ENCODE results near the gene KDM7A.

DNA sequence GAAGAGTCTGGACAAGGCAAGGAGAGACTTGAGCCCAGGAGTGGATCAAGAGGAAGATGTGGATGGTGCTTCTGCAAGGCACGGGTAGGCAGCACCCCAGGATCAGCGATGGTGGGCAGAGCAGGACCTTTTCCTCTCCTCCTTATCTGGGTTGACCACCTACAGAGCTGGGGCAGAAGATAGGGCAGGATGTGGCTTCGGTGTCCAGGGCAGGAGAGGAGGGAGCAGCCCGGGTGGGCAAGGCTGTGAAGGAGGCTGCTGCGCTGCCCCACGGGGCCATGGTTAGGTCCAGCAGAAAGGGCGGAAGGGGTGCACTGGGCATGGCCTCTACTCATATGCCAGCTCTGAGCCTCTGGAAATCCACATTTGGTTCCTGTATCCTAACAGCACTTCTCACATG, 94.0 kb downstream of the KDM7A start:
- TF ChIP-seq L3MBTL2 (conservative IDR thresholded peaks at IDR 0.05): no peak
- TF ChIP-seq SP1 (IDR thresholded peaks at IDR 0.05): no peak
- TF ChIP-seq BHLHE40 (IDR thresholded peaks at IDR 0.05; ENCODE audit: borderline replicate concordance): no peak
- TF ChIP-seq TARDBP (IDR thresholded peaks at IDR 0.05): no peak
- no peak for TF ChIP-seq FOXA1 (IDR thresholded peaks at IDR 0.05)
- no peak for TF ChIP-seq ELF4 (IDR thresholded peaks at IDR 0.05)
- no peak for TF ChIP-seq NFRKB (IDR thresholded peaks at IDR 0.05)
- TF ChIP-seq ARNT (IDR thresholded peaks at IDR 0.05): no peak
- TF ChIP-seq PKNOX1 (IDR thresholded peaks at IDR 0.05): no peak
- no peak for TF ChIP-seq ZNF384 (IDR thresholded peaks at IDR 0.05)
- no peak for TF ChIP-seq CTBP1 (IDR thresholded peaks at IDR 0.05; ENCODE audit: borderline replicate concordance)
- no peak for TF ChIP-seq FOXM1 (IDR thresholded peaks at IDR 0.05; ENCODE audit: borderline replicate concordance)
- TF ChIP-seq HDGF (IDR thresholded peaks at IDR 0.05; ENCODE audit: borderline replicate concordance): no peak
- no peak for TF ChIP-seq SUZ12 (IDR thresholded peaks at IDR 0.05)
